K562 (cell line): Measurements from ENCODE around the gene SOCS2. TPM values are rescaled to one million over a fixed set of nuclear protein-coding genes. Genes with fewer than 3 reads are reported as not detected.

Experiments
- CAMTA2 ChIP-seq: fragments of 250-450 bp; sonication (Bioruptor Pico); conservative IDR thresholded peaks from 2 replicates; pipeline ENCODE4 v1.5.1; 2022
- CCNT2 ChIP-seq: IDR thresholded peaks from 2 replicates; pipeline ENCODE4 v1.6.1; 2011; ENCODE audit warnings: borderline replicate concordance, low read depth, mild to moderate bottlenecking, moderate library complexity, mixed read lengths, low read length; ENCODE audit not compliant: insufficient read length; ENCODE audit errors: extremely low read depth
- CHD2 ChIP-seq: IDR thresholded peaks from 2 replicates; pipeline ENCODE4 v1.6.1; 2011; ENCODE audit warnings: low read depth, low read length
- EP300 ChIP-seq: IDR thresholded peaks from 2 replicates; pipeline ENCODE4 v1.6.1; 2012; ENCODE audit warnings: low read length, improper control_type of control experiment
- EP400 ChIP-seq: fragments of 450-650 bp; IDR thresholded peaks from 2 replicates; pipeline ENCODE4 v1.6.1; 2017; ENCODE audit warnings: antibody characterized with exemption, mild to moderate bottlenecking, moderate library complexity
- ERF ChIP-seq: fragments of 450-650 bp; formaldehyde crosslinking; IDR thresholded peaks from 2 replicates; pipeline ENCODE4 v1.4.0; 2020; ENCODE audit warnings: mild to moderate bottlenecking, mixed read lengths
- HMGN3 ChIP-seq: IDR thresholded peaks from 2 replicates; pipeline ENCODE4 v1.6.1; 2011; ENCODE audit warnings: borderline replicate concordance, low read depth, mild to moderate bottlenecking, mixed read lengths, low read length; ENCODE audit not compliant: insufficient read length; ENCODE audit errors: extremely low read depth
- HOXB6 ChIP-seq: fragments of 250-450 bp; sonication (Bioruptor Pico); IDR thresholded peaks from 2 replicates; pipeline ENCODE4 v1.5.1; 2022; ENCODE audit warnings: mild to moderate bottlenecking, borderline replicate concordance
- MAFG ChIP-seq: fragments of 450-650 bp; conservative IDR thresholded peaks from 2 replicates; pipeline ENCODE4 v1.6.1; 2016; ENCODE audit warnings: missing genetic modification characterization, missing compliant biosample characterization
- NR2C1 ChIP-seq, 2 experiments: fragments of 450-650 bp; IDR thresholded peaks; 2 replicates each; pipeline ENCODE4 v1.6.1; 2017; ENCODE audit warnings: mild to moderate bottlenecking in 2 of 2, antibody characterized with exemption in 1 of 2, inconsistent platforms in 1 of 2, missing compliant biosample characterization in 1 of 2, missing genetic modification characterization in 1 of 2
- SMARCA4 ChIP-seq: fragments of 450-650 bp; IDR thresholded peaks from 2 replicates; pipeline ENCODE4 v1.6.1; 2016
- TAF7 ChIP-seq: fragments of 450-650 bp; IDR thresholded peaks from 2 replicates; pipeline ENCODE4 v1.6.1; 2016; ENCODE audit warnings: missing genetic modification characterization, missing compliant biosample characterization
- TCFL5 ChIP-seq: fragments of 250-450 bp; sonication (Bioruptor Pico); conservative IDR thresholded peaks from 2 replicates; pipeline ENCODE4 v1.6.1; 2021; ENCODE audit warnings: mild to moderate bottlenecking, moderate library complexity, matching md5 sums
- polyA plus RNA-seq, 8 experiments: library from polyadenylated mRNA; depleted of rRNA in 4 of 8; stranded (reverse) in 5 of 8; unstranded in 3 of 8; fragments of >200 nt; fragmentation: Nextera tagmentation in 2 of 8; fragmentation: Illumina TruSeq in 1 of 8; extraction: Ambion mirVana in 2 of 8; extraction: Trizol in 1 of 8; gene quantifications; 2 replicates each; pipeline versions ENCODE4 v1.2.1 to v1.2.3, GENCODE V29; 2011 to 2014; ENCODE audit warnings: inconsistent platforms in 1 of 8, missing spikeins in 1 of 8
- total RNA-seq, 7 experiments: library from RNA; depleted of rRNA in 6 of 7; stranded (reverse); fragments of >200 nt in 6 of 7; fragmentation: Illumina TruSeq in 2 of 7; extraction: Trizol in 2 of 7; gene quantifications; 2 replicates each; pipeline versions ENCODE4 v1.2.1 to v1.2.3, GENCODE V29; 2011 to 2021; ENCODE audit warnings: low replicate concordance in 1 of 7
- TF ChIP-seq, protein P1 (sequence below): IDR thresholded peaks from 2 replicates; pipeline ENCODE4 v1.6.1; 2011; ENCODE audit not compliant: insufficient read length; ENCODE audit errors: extremely low read depth
- TF ChIP-seq, protein P2 (sequence below): fragments of 250-450 bp; sonication (Bioruptor Pico); IDR thresholded peaks from 2 replicates; pipeline ENCODE4 v1.5.0; 2021
- TF ChIP-seq, protein P3 (sequence below): fragments of 250-450 bp; sonication (Bioruptor Pico); IDR thresholded peaks from 2 replicates; pipeline ENCODE4 v1.8.0; 2021; ENCODE audit warnings: moderate library complexity, mild to moderate bottlenecking, inconsistent platforms
- TF ChIP-seq, protein P4 (sequence below): fragments of 450-650 bp; formaldehyde crosslinking; IDR thresholded peaks from 2 replicates; pipeline ENCODE4 v1.4.0; 2020; ENCODE audit warnings: mild to moderate bottlenecking
- TF ChIP-seq, protein P5 (sequence below): sonication (generic); formaldehyde crosslinking; IDR thresholded peaks from 2 replicates; pipeline ENCODE4 v1.8.0; 2022; ENCODE audit warnings: mild to moderate bottlenecking, missing genetic modification reagents

Gene SOCS2
- total and polyA plus RNA-seq, 9 of the 15 experiments (the other 6 are each of a cell fraction or from before 2014, with no cell fraction given) = 37.0 to 162 (median 98.7) TPM

DNA sequence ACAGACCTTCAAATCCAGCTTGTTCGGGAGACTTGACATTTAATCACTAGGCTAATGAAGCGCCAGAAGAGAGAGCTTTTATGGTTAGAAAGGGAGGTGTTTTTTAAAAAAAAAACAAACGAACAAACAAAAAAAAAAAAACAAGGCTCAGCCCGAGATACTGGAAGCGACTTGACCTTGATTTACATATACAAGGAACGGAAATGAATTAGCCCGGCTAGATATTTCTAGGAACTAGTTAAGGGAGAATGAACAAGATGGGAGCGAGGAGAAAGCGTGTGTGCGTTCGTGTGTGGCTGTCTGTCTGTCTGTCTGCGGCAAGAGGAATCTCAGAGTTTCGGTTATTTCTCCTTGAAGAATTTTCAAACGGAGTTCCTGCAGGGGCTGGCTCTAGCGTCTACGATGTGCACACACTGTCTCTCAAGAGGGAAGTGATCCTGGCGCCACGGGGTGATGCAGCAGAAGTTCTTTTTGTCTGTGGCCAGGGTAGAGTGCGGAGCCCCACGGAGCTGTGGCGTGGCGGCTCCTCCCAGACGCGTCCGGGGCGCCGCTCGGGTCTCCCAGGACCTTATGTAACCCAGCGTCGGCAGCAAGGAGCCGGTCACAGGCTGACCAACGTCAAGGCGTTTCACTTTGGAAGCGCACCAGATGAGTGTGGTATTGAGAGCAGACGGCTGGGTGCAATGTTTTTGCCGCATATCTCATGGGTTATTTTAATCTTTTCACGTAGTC is 18.8 kb downstream of the SOCS2 start (continued):
- TF ChIP-seq, protein P1, sequence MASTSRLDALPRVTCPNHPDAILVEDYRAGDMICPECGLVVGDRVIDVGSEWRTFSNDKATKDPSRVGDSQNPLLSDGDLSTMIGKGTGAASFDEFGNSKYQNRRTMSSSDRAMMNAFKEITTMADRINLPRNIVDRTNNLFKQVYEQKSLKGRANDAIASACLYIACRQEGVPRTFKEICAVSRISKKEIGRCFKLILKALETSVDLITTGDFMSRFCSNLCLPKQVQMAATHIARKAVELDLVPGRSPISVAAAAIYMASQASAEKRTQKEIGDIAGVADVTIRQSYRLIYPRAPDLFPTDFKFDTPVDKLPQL = no peak
- TF ChIP-seq CHD2 = no peak
- peak; percentile 68 for TF ChIP-seq EP400
- TF ChIP-seq, protein P2, sequence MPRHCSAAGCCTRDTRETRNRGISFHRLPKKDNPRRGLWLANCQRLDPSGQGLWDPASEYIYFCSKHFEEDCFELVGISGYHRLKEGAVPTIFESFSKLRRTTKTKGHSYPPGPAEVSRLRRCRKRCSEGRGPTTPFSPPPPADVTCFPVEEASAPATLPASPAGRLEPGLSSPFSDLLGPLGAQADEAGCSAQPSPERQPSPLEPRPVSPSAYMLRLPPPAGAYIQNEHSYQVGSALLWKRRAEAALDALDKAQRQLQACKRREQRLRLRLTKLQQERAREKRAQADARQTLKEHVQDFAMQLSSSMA (CRISPR knock-in tag) = no peak
- TF ChIP-seq EP300 = peak; percentile 53
- TF ChIP-seq, protein P3, sequence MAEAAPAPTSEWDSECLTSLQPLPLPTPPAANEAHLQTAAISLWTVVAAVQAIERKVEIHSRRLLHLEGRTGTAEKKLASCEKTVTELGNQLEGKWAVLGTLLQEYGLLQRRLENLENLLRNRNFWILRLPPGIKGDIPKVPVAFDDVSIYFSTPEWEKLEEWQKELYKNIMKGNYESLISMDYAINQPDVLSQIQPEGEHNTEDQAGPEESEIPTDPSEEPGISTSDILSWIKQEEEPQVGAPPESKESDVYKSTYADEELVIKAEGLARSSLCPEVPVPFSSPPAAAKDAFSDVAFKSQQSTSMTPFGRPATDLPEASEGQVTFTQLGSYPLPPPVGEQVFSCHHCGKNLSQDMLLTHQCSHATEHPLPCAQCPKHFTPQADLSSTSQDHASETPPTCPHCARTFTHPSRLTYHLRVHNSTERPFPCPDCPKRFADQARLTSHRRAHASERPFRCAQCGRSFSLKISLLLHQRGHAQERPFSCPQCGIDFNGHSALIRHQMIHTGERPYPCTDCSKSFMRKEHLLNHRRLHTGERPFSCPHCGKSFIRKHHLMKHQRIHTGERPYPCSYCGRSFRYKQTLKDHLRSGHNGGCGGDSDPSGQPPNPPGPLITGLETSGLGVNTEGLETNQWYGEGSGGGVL (CRISPR knock-in tag) = no peak
- TF ChIP-seq CAMTA2 (CRISPR knock-in tag) = no peak
- no peak for TF ChIP-seq TCFL5 (CRISPR knock-in tag)
- TF ChIP-seq MAFG = peak; percentile 48; the same call in 1 of the 2 replicates
- TF ChIP-seq, protein P4, sequence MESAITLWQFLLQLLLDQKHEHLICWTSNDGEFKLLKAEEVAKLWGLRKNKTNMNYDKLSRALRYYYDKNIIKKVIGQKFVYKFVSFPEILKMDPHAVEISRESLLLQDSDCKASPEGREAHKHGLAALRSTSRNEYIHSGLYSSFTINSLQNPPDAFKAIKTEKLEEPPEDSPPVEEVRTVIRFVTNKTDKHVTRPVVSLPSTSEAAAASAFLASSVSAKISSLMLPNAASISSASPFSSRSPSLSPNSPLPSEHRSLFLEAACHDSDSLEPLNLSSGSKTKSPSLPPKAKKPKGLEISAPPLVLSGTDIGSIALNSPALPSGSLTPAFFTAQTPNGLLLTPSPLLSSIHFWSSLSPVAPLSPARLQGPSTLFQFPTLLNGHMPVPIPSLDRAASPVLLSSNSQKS (CRISPR knock-in tag) = no peak
- peak; percentile 61 for TF ChIP-seq TAF7 (tag)
- TF ChIP-seq ERF (CRISPR knock-in tag) = peak; percentile 66; the same call in 1 of the 2 replicates
- TF ChIP-seq, protein P5, sequence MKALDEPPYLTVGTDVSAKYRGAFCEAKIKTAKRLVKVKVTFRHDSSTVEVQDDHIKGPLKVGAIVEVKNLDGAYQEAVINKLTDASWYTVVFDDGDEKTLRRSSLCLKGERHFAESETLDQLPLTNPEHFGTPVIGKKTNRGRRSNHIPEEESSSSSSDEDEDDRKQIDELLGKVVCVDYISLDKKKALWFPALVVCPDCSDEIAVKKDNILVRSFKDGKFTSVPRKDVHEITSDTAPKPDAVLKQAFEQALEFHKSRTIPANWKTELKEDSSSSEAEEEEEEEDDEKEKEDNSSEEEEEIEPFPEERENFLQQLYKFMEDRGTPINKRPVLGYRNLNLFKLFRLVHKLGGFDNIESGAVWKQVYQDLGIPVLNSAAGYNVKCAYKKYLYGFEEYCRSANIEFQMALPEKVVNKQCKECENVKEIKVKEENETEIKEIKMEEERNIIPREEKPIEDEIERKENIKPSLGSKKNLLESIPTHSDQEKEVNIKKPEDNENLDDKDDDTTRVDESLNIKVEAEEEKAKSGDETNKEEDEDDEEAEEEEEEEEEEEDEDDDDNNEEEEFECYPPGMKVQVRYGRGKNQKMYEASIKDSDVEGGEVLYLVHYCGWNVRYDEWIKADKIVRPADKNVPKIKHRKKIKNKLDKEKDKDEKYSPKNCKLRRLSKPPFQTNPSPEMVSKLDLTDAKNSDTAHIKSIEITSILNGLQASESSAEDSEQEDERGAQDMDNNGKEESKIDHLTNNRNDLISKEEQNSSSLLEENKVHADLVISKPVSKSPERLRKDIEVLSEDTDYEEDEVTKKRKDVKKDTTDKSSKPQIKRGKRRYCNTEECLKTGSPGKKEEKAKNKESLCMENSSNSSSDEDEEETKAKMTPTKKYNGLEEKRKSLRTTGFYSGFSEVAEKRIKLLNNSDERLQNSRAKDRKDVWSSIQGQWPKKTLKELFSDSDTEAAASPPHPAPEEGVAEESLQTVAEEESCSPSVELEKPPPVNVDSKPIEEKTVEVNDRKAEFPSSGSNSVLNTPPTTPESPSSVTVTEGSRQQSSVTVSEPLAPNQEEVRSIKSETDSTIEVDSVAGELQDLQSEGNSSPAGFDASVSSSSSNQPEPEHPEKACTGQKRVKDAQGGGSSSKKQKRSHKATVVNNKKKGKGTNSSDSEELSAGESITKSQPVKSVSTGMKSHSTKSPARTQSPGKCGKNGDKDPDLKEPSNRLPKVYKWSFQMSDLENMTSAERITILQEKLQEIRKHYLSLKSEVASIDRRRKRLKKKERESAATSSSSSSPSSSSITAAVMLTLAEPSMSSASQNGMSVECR = no peak
- TF ChIP-seq NR2C1 (IDR thresholded peaks at IDR 0.05) = no peak
- TF ChIP-seq NR2C1 (tag; IDR thresholded peaks at IDR 0.05) = 0 out of 2 replicates have a peak, but pooled peaks have one; percentile 32
- TF ChIP-seq HOXB6 (CRISPR knock-in tag) = no peak
- peak; percentile 18; the same call in 1 of the 2 replicates for TF ChIP-seq SMARCA4
- peak; percentile 59 for TF ChIP-seq CCNT2
- peak; percentile 94 for TF ChIP-seq HMGN3
